DMS153 treated with DMSO at 0.1 percent for 48 hours (cell line): Measurements from ENCODE around the gene MCM9.
"Not testable (repeated sequence)": the region's sequence is repeated elsewhere in the genome, so short reads cannot be mapped to it uniquely, and the experiment has no call there.

Source experiments
- DNase-seq: peaks from one replicate; lab custom pipeline; 2025; ENCODE audit not compliant: unreplicated experiment; lab: John Stamatoyannopoulos, UW

MCM9 gene

GRCh38 chr6:118801257-118801656, 133.7 kb downstream of the MCM9 start:
- DNase-seq: no peak

DNA sequence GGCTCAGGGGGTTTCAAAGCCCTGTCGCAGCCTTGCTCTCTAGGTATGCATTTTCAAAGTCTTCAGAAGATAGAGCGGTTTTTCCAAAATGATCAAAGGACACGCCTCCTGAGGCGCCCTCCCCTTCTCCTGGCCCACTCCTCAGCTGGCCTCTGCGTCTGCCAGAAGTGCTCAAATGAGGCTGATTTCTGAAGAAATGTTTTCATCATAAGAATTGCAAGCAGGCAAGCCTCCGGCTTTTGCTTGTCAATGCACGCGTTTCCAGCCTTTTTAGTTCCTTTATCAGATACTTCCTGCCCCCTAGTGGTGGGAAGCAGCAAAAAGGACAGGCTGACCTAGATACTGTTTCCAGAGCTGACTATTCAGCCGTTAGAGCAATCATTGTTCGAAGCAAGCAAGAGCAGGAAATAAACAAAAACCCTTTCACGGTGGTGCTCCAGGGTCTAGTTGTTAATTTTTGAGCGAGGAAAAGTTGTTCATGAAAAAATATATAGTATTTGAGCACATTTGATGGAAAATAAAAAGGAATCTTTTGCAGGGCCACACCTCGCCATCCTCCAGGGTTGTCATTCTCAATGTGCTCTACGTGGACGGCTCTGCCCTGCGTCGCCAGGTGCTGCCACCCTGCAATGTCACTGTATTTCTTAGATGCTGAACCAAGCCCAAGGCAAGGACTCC, 134.4 kb downstream of the MCM9 start:
- DNase-seq: peak; percentile 80

GRCh38 chr6:118799826-118800225, 135.1 kb downstream of the MCM9 start:
- no peak for DNase-seq

- DNase-seq: not testable (repeated sequence)
These were observed 138.4 kb downstream of the MCM9 start for GRCh38 chr6:118796548-118796947.

DNA sequence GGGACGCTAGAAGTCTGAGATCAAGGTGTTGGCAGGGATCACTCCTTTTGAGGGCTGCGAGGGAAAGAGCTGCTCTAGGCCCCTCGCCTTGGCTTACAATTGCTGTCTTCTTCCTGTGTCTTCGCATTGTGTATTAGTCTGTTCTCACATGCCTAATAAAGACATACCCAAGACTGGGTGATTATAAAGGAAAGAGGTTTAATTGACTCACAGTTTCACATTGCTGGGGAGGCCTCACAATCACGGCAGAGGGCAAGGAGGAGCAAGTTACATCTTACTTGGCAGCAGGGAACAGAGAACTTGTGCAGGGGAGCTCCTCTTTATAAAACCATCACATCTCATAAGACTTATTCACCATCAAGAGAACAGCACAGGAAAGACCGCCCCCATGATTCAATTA, 143.5 kb downstream of the MCM9 start:
- DNase-seq: no peak

DNA sequence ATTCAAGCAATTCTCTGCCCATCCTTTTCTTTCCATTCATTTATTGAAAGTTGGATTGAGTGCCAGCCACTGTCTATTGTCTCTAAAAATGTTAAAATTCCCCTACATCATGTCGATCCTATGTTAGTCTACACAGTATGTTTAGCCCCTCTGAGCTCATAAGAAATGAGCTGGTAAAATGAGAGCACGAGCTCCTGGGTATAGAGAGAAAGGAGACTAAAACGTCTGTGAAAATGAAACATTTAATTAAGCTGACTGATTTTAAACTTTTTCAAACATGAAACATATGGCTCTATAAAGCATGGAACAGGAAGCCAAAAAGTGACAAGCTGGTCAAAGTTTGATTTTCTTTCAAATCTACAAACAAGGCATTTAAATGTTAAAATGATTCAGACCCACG, 145.0 kb downstream of the MCM9 start:
- DNase-seq: no peak

DNA sequence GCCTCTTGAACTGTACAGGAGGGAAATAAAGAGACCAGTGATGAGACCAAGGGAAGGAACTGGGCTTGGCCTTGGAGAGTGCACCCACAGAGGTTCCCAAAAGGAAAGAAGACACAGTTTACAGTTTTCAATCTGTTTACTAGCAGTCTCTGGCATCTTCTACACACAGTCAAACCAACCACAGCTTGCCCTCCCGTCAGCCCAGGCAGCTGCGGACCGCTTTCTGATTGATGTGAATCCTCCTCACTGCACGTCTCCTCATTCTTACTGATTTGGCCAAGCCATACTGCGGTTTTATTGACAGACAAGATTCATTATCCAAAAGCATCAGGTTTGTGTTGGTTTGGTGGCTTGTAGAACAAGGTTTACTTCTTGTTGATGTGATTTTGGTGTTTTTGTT, 145.5 kb downstream of the MCM9 start:
- no peak for DNase-seq

DNA sequence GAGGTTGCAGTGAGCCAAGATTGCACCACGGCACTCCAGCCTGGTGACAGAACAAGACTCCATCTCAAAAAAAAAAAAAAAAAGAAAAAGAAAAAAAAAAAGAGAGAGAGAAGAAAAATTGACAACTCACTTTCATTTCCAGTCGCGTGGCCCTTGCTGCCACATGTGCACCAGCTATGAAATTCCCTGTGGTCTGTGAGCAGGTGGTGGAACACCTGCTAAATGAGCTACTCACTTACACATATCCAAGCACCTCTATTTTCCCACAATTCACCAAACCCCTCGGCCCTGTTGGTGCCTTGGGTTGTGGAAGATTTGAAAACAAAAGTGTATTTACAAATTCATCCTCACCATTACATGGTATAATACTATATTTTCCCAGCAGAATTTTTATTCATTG, 146.3 kb downstream of the MCM9 start:
- DNase-seq: no peak

- DNase-seq: no peak
These were observed 147.1 kb downstream of the MCM9 start for GRCh38 chr6:118787724-118788423.

DNA sequence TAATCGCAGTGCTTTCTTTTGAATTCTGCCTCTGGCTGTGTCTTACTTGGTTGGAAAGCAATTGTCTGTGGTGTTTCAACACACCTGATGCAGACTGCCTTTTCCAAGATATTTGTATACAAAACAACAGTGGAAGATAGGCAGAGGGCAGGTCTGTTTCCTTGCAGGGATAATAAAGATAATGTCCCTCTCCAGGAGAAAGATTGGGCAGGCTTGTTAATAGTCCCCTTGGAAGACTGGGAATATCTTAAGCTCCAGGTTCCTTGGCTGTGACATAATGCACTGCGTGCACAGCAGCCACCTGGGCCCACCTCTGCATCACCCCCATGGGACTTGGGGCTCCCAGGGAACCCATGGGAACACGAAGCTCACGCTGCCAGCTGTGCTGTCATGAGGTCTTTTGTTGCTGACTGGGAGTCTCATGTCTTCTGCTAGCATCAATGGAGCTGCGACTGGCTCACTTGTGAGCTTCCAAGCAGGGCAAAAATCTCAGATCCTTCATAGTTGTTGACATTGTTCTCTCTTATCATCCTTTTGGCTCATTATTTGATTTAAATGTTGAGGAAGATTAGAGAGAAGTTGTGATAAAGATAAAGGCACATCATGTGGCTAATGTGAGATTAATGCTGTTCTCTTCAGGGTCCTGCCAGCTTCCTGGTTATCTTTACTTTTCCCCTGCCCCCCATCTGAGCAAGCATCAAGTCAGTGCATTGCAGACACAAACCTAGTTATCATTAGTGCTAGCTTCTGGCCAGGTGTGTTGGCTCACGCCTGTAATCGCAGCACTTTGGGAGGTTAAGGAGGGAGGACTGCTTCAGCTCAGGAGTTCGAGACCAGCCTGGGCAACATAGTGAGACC, 148.1 kb downstream of the MCM9 start:
- no peak for DNase-seq

DNA sequence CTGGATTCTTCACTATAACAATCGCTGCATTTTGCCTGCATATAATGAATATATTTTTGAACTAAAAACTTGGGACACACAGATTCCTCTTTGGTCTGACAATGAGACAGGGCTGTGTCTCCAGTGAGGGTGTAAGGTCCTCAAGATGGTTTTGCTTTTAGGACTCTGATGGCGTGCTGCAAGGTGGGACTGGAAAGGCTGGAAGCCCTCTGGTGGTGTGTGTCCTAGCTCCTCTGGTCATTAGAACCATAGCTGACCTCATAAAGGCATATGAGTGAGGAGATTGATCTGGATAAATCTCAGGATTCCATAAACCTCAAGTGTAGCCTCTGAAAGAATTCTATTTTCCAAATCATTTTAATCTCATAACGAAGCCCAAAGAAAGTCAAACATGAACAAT, 149.4 kb downstream of the MCM9 start:
- DNase-seq: no peak

- DNase-seq: no peak
These were observed 150.3 kb downstream of the MCM9 start for GRCh38 chr6:118784641-118785164.

DNA sequence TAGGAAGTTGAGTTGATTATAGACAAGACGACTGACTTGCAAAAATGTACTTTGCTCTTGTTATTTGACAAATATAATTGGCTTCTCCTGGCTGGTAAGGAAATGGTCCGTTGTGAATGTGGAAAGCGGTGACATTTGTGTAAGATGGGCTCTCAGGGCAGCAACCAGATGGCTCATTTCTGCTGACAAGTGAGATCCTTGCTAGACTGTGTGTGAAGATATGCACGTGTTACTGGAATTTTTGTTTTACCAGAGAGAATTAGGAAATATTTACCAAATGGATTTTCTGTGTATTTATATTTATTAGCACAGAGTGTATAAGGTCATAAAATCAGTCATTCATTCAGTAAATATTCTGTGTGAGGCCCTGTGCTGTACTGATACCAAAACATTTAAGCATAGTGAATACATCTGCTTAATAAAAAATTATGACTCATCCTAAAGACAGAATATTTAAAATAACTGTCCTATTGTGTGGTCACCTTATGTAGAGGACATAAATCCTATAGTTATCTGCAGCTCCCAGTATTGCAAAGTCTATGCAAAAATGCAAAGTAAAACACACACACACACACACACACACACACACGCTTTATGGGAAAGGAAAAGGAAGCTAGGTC, 150.9 kb downstream of the MCM9 start:
- no peak for DNase-seq

- DNase-seq: no peak
These were observed 152.3 kb downstream of the MCM9 start for GRCh38 chr6:118782651-118783050.

DNA sequence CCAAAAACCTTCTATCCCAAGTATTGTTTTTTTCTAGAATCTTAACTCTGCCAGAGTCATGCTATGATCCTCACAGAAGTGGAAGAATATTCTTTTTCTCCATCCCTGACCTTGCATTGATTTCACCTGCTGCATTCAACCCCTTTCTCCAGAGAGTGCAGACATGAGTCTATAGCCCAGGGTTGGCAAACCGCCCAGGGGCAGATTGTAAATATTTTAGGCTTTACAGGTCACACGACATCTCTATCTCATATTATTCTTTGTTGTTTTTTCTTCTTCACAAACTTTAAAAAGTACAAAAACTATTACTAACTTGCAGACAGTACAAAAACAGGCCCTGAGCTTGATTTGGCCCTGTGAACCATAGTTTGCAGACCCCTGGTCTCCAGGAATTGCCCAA, 153.1 kb downstream of the MCM9 start:
- no peak for DNase-seq

DNA sequence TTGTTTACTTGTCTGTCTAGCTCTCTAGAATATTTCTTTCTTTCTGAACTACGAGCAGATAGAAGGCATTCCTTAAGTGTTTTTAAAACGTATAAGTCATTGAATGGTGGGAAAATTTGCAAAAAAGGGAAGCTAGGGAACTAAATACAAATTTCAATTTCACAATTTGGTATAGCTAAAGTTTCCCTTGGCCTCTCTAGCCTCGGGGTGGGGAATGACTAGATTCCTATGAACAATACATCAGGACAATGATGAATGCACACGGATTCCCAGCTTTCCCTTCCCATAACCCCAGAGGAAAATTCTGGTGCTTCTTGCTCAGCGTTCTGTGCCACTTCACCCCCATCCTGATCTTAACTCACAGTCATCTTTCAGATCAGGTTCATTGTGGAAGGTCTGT, 154.3 kb downstream of the MCM9 start:
- DNase-seq: no peak

DNA sequence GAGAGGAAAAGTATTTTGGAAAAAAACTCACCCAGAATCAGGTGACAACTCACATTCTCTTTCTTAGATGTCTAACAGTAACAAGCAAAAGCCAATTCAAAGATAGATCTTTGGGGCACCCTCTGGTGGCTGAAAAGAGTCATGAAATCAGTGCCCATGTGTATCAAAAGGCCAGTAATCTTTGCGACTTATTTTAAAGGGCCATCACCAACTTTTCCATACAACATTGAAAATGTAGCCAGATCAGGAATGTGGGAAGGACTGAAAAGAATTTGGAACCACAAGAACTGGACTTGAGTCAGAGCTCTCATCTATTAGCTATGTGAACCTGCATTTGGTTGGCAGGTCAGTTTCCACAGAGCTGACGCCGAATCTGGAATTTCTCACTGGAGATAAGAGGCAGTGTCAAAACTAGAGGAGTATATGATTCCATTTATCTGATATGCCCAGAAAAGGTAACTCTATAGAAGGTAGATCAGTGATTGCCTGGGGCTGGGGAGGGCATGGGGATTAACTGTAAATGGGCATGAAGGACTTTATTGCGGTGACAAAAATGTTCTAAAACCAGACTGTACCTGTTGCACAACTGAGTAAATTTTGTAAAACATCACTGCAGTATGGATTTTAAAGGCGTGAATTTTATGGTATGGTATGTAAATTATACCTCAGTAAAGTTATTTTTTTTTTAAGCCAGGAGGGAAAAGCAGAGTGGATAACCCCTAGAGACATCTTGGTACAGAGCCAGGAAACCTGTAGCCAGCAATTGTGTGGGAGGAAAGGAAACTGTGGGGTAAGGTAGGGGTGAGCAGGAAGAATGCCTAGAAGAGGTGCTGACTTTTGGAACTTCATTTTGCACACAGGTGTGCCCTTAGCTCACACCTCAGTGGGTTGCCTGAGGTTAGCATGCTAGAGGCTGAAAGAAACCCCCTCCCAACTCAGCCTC, 158.1 kb downstream of the MCM9 start:
- peak; percentile 71 for DNase-seq

- DNase-seq: no peak
These were observed 159.6 kb downstream of the MCM9 start for GRCh38 chr6:118775381-118775780.

DNA sequence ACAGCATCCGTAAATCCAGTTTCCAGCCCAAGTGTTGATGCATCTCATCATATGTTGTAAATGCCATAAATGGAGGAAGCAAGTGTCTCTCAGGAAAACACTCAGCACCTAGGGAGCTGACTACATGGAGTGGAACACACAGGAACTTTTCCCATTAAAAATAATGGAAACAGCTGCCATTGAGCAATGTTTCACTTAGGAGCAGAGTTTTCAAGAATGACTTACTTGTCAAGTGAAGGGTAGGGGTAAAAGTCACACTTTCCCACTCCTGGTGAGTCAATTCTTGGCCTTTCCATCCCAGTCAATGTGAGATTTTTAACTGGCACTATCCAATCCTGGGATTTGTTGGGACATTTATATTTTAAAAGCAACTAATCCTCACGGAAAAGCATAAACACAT, 160.4 kb downstream of the MCM9 start:
- no peak for DNase-seq

- DNase-seq: no peak
These were observed 162.1 kb downstream of the MCM9 start for GRCh38 chr6:118772886-118773285.
